Prostate gland (tissue), 2 donors: ENCODE measurements around the gene MRPS12. TPM values are rescaled to one million over a fixed set of nuclear protein-coding genes. Genes with fewer than 3 reads are reported as not detected.
A peak's percentile ranks its signal among the peaks of the same experiment; 100 is the strongest.
"Not testable (repeated sequence)": the region's sequence is repeated elsewhere in the genome, so short reads cannot be mapped to it uniquely, and the experiment has no call there.

Experiments used
- DNase-seq: peaks from one replicate; pipeline ENCODE4 v3.0.0-alpha.2; 2019; ENCODE audit warnings: low spot score
- H3K27ac ChIP-seq, 2 donors: fragments of 200-600 bp; sonication (generic); 2 replicates each; pipeline ENCODE4 v1.5.1; 2017 to 2019
- H3K27me3 ChIP-seq: fragments of 200-600 bp; sonication (generic); replicated peaks from 2 replicates; pipeline ENCODE4 v1.5.1; 2019; ENCODE audit not compliant: insufficient read depth
- H3K36me3 ChIP-seq, 2 donors: fragments of 200-600 bp; sonication (generic); 1 replicate in 1 of 2; 2 replicates in 1 of 2; pipeline versions ENCODE4 v1.5.1 to v1.8.1; 2017 to 2019
- H3K4me1 ChIP-seq: fragments of 200-600 bp; sonication (generic); replicated peaks from 2 replicates; pipeline ENCODE4 v1.5.1; 2019
- H3K4me3 ChIP-seq, 2 donors: fragments of 200-600 bp; sonication (generic); 2 replicates each; pipeline ENCODE4 v1.5.1; 2017 to 2019
- H3K9me3 ChIP-seq: fragments of 200-600 bp; sonication (generic); 2 replicates; pipeline ENCODE4 v1.5.1; 2017
- CTCF ChIP-seq, 4 experiments: fragments of 200-600 bp in 2 of 4; fragments of 450-650 bp in 2 of 4; sonication (generic) in 2 of 4; IDR thresholded peaks; 1 replicate in 3 of 4; 2 replicates in 1 of 4; pipeline ENCODE4 v1.5.1; 2016 to 2019; ENCODE audit warnings: antibody characterized with exemption in 4 of 4, mild to moderate bottlenecking in 2 of 4, moderate library complexity in 2 of 4
- POLR2A ChIP-seq: fragments of 450-650 bp; IDR thresholded peaks from one replicate; pipeline ENCODE4 v1.6.1; 2016; ENCODE audit warnings: antibody characterized with exemption, mild to moderate bottlenecking
- POLR2AphosphoS5 ChIP-seq: sonication (generic); formaldehyde crosslinking; IDR thresholded peaks from one replicate; pipeline ENCODE4 v1.6.1; 2017; ENCODE audit warnings: antibody characterized with exemption
- WGBS: methylation state at CpG from one replicate; pipeline ENCODE4 v1.1.5; 2018; 5-methylcytosine and 5-hydroxymethylcytosine counted together
- intact Hi-C: fragments of 100-400 bp; cut with DNase I; formaldehyde crosslinking; loops from one replicate; pipeline ENCODE4 v1.14.2; 2022
- total RNA-seq, 2 donors: library from RNA; depleted of rRNA; stranded (reverse); fragments of >200 nt; gene quantifications; one replicate each; pipeline ENCODE4 v1.1.0, GENCODE V29; 2016

The MRPS12 gene
- total RNA-seq, 2 donors from 2014 or later: 32.0 to 41.5 TPM

GRCh38 chr19:38931521-38931793 lies 713 bp downstream of the MRPS12 start:
- peak overlapping the region; percentile 60 to 61 for H3K4me3 ChIP-seq
- TF ChIP-seq POLR2AphosphoS5 (no peak), CTCF (IDR thresholded peaks at IDR 0.05) (no peak), POLR2A (no peak)
- peak overlapping the region; percentile 91 to 94 for H3K27ac ChIP-seq
- no peaks in the 10 kb centered on the region for H3K27me3 ChIP-seq
- H3K4me1 ChIP-seq: peaks cover 5% of the 10 kb centered on the region
- H3K9me3 ChIP-seq: no peaks in the 10 kb centered on the region
- no peak for DNase-seq
- 26% methylated on average over 8 of the region's 8 CpGs for WGBS
- H3K36me3 ChIP-seq: no peaks in the 10 kb centered on the region
- intact Hi-C loops: loop anchor here (5.0 to 10.0 kb wide), 3 partner anchors 197 to 527 kb away; partner anchors contain the start of genes ACTN4 and FAM98C

GRCh38 chr19:38932425-38933179 lies 1.9 kb downstream of the MRPS12 start:
- DNase-seq: no peak
- TF ChIP-seq POLR2AphosphoS5 (no peak), CTCF (IDR thresholded peaks at IDR 0.05) (no peak), POLR2A (no peak)
- 91% methylated on average over 29 of the region's 29 CpGs for WGBS
- Histone ChIP-seq H3K4me1 (peaks cover 5% of the 10 kb centered on the region), H3K36me3 (no peaks in the 10 kb centered on the region), H3K27me3 (no peaks in the 10 kb centered on the region), H3K9me3 (no peaks in the 10 kb centered on the region), H3K27ac (no peak overlapping the region), H3K4me3 (no peak overlapping the region)
- intact Hi-C loops: loop anchor here (5.0 to 10.0 kb wide), 3 partner anchors 198 to 528 kb away; partner anchors contain the start of genes ACTN4 and FAM98C

GRCh38 chr19:38933544-38933943 lies 2.8 kb downstream of the MRPS12 start:
- 86% methylated on average over 4 of the region's 4 CpGs for WGBS
- Histone ChIP-seq H3K4me1 (peaks cover 5% of the 10 kb centered on the region), H3K36me3 (no peaks in the 10 kb centered on the region), H3K9me3 (no peaks in the 10 kb centered on the region), H3K4me3 (no peak overlapping the region), H3K27me3 (no peaks in the 10 kb centered on the region), H3K27ac (no peak overlapping the region)
- intact Hi-C loops: loop anchor here (5.0 to 10.0 kb wide), 3 partner anchors 199 to 529 kb away; partner anchors contain the start of genes ACTN4 and FAM98C
- no peak for DNase-seq
- TF ChIP-seq CTCF (IDR thresholded peaks at IDR 0.05) (no peak), POLR2A (no peak), POLR2AphosphoS5 (no peak)

- Histone ChIP-seq H3K9me3 (no peaks in the 10 kb centered on the region), H3K4me3 (no peak overlapping the region), H3K36me3 (no peaks in the 10 kb centered on the region), H3K27ac (no peak overlapping the region), H3K27me3 (no peaks in the 10 kb centered on the region), H3K4me1 (no peaks in the 10 kb centered on the region)
- no peak for DNase-seq
- 26% methylated on average over 5 of the region's 5 CpGs for WGBS
- TF ChIP-seq POLR2A (no peak), CTCF (IDR thresholded peaks at IDR 0.05) (no peak), POLR2AphosphoS5 (no peak)
- intact Hi-C loops: loop anchor here (10.0 kb wide), 2 partner anchors 205 to 535 kb away; partner anchors contain the start of gene FAM98C
These were observed 9.2 kb downstream of the MRPS12 start for GRCh38 chr19:38939957-38940356.

- H3K27ac ChIP-seq, H3K36me3 ChIP-seq, H3K27me3 ChIP-seq, intact Hi-C loops, DNase-seq, H3K9me3 ChIP-seq, H3K4me3 ChIP-seq, H3K4me1 ChIP-seq: not testable (repeated sequence)
- WGBS: 81% methylated on average over 5 of the region's 5 CpGs
These were observed 10.7 kb downstream of the MRPS12 start for GRCh38 chr19:38941466-38941865.
